ENCODE data around the gene BNC2. TPM values are rescaled to one million over a fixed set of nuclear protein-coding genes. Genes with fewer than 3 reads are reported as not detected.

BNC2 gene
- total RNA-seq, 1 experiment from 2014 or later: 2.9 TPM

DNA sequence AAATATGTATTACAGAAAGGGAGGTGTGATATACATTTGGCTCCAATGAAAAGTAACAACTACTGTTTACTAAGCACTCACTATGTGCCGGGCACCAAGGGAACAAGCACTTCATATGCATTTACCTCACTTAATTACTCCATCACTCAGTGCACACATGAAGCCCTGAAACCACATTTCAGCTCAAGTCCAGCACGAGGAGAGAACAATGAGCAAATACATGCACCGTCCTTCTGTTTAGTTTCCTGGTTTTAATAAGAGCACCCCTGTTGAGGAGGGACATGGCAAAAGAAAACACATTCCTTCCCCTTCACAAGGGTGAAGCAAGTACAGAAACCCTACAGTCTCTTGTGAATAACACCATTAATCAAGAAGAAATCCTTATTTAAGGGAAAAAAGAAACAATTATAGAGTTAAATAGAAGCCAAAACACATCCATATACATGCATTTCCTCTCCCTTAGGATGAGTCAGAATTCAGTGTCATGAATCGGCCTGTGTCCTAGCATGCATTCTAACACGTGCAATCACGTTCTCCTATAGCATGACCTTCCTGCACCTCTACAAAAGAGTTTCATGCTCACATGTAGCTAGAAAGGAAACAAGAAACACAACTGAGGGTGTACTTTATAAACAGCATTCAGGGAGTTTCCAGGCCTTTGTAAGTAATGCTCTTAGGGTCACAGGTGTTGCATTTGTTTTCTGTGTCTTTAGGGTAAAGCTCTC, 411.6 kb downstream of the BNC2 start:
- ChIA-PET POLR2A (ENCODE audit: unreplicated experiment) (no interaction called here), CTCF (no interaction called here)
- Histone ChIP-seq H3K4me2 (no peak overlapping the region), H3K4me3 (no peak overlapping the region), H3K27me3 (ENCODE audit: insufficient read depth, low read depth) (no peaks in the 10 kb centered on the region), H3K79me2 (ENCODE audit: low read depth) (no peaks in the 10 kb centered on the region), H3K27ac (no peak overlapping the region), H4K20me1 (ENCODE audit: insufficient read depth) (no peaks in the 10 kb centered on the region), H3K4me1 (replicated peaks; ENCODE audit: insufficient read depth) (no peaks in the 10 kb centered on the region), H2AFZ (no peak overlapping the region), H3K9me2 (ENCODE audit: insufficient read depth) (no peaks in the 10 kb centered on the region), H3K9me3 (ENCODE audit: insufficient read depth, low read depth) (no peaks in the 10 kb centered on the region), H3K36me3 (ENCODE audit: low read depth) (no peaks in the 10 kb centered on the region), H3F3A (ENCODE audit: insufficient read depth, low read depth) (no peaks in the 10 kb centered on the region)
- intact Hi-C loops (cut with micrococcal nuclease; ENCODE audit: unreplicated experiment): no loop called here
- no peak for DNase-seq
- BruUV-seq (replicated peaks): no TSS peak
- TF ChIP-seq, protein P1, sequence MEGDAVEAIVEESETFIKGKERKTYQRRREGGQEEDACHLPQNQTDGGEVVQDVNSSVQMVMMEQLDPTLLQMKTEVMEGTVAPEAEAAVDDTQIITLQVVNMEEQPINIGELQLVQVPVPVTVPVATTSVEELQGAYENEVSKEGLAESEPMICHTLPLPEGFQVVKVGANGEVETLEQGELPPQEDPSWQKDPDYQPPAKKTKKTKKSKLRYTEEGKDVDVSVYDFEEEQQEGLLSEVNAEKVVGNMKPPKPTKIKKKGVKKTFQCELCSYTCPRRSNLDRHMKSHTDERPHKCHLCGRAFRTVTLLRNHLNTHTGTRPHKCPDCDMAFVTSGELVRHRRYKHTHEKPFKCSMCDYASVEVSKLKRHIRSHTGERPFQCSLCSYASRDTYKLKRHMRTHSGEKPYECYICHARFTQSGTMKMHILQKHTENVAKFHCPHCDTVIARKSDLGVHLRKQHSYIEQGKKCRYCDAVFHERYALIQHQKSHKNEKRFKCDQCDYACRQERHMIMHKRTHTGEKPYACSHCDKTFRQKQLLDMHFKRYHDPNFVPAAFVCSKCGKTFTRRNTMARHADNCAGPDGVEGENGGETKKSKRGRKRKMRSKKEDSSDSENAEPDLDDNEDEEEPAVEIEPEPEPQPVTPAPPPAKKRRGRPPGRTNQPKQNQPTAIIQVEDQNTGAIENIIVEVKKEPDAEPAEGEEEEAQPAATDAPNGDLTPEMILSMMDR (conservative IDR thresholded peaks at IDR 0.05): no peak
- no peak for TF ChIP-seq EZH2 (IDR thresholded peaks at IDR 0.05; ENCODE audit: low read depth)

GRCh38 chr9:16455842-16456241, 414.6 kb downstream of the BNC2 start:
- no peaks in the 10 kb centered on the region for H3K36me3 ChIP-seq (ENCODE audit: low read depth)
- H3K27me3 ChIP-seq (ENCODE audit: insufficient read depth, low read depth): no peaks in the 10 kb centered on the region
- no peaks in the 10 kb centered on the region for H3K4me1 ChIP-seq (replicated peaks; ENCODE audit: insufficient read depth)
- no peaks in the 10 kb centered on the region for H3K79me2 ChIP-seq (ENCODE audit: low read depth)
- BruUV-seq (replicated peaks): no TSS peak
- no peaks in the 10 kb centered on the region for H3K9me2 ChIP-seq (ENCODE audit: insufficient read depth)
- H4K20me1 ChIP-seq (ENCODE audit: insufficient read depth): no peaks in the 10 kb centered on the region
- no peak overlapping the region for H3K4me2 ChIP-seq
- H3K4me3 ChIP-seq: no peak overlapping the region
- H3K9me3 ChIP-seq (ENCODE audit: insufficient read depth, low read depth): no peaks in the 10 kb centered on the region
- CTCF ChIA-PET: interaction anchor here (0.7 kb wide), 1 partner anchor 123 kb away, joined by 3 read pairs; no protein-coding TSS in a partner anchor
- no peaks in the 10 kb centered on the region for H3F3A ChIP-seq (ENCODE audit: insufficient read depth, low read depth)
- TF ChIP-seq, protein P1 (conservative IDR thresholded peaks at IDR 0.05): no peak
- TF ChIP-seq EZH2 (IDR thresholded peaks at IDR 0.05; ENCODE audit: low read depth): no peak
- POLR2A ChIA-PET (ENCODE audit: unreplicated experiment): no interaction called here
- H2AFZ ChIP-seq: no peak overlapping the region
- H3K27ac ChIP-seq: no peak overlapping the region
- intact Hi-C loops (cut with micrococcal nuclease; ENCODE audit: unreplicated experiment): no loop called here
- DNase-seq: no peak

- ChIA-PET CTCF (no interaction called here), POLR2A (ENCODE audit: unreplicated experiment) (no interaction called here)
- Histone ChIP-seq H4K20me1 (ENCODE audit: insufficient read depth) (no peaks in the 10 kb centered on the region), H3K27ac (no peak overlapping the region), H3K79me2 (ENCODE audit: low read depth) (no peaks in the 10 kb centered on the region), H3K9me2 (ENCODE audit: insufficient read depth) (no peaks in the 10 kb centered on the region), H3K4me3 (no peak overlapping the region), H3K36me3 (ENCODE audit: low read depth) (no peaks in the 10 kb centered on the region), H3K4me2 (no peak overlapping the region), H3F3A (ENCODE audit: insufficient read depth, low read depth) (no peaks in the 10 kb centered on the region), H3K9me3 (ENCODE audit: insufficient read depth, low read depth) (no peaks in the 10 kb centered on the region), H2AFZ (no peak overlapping the region), H3K4me1 (replicated peaks; ENCODE audit: insufficient read depth) (no peaks in the 10 kb centered on the region), H3K27me3 (ENCODE audit: insufficient read depth, low read depth) (no peaks in the 10 kb centered on the region)
- DNase-seq: peak in 1 of 2 experiments; percentile 6
- intact Hi-C loops (cut with micrococcal nuclease; ENCODE audit: unreplicated experiment): no loop called here
- TF ChIP-seq, protein P1 (conservative IDR thresholded peaks at IDR 0.05): no peak
- TF ChIP-seq EZH2 (IDR thresholded peaks at IDR 0.05; ENCODE audit: low read depth): no peak
- no TSS peak for BruUV-seq (replicated peaks)
Observed at GRCh38 chr9:16453390-16453789, 417.1 kb downstream of the BNC2 start.

Data from PC-9 (cell line).